ENCODE measurements around the gene ARF6.
A peak's percentile ranks its signal among the peaks of the same experiment; 100 is the strongest.

The ARF6 gene

GRCh38 chr14:49892636-49893308 lies at the start of gene ARF6:
ARF6 (plus strand) TSS chr14:49893082; CDS start chr14:49893737, 655 bp downstream.
- Mint-ChIP-seq H3K36me3 (ENCODE audit: insufficient read depth) (peaks cover 43% of the 10 kb centered on the region), H3K27me3 (no peaks in the 10 kb centered on the region)

GRCh38 chr14:49849213-49849847 lies 43.6 kb upstream of the ARF6 start:
- H3K9me3 Mint-ChIP-seq, result no peaks in the 10 kb centered on the region
- DNase-seq (ENCODE audit: low spot score in 2 of 2), result no peak
- peak overlapping the region; percentile 61 for H3K27ac Mint-ChIP-seq (ENCODE audit: low read depth)
- H3K4me1 Mint-ChIP-seq, result peaks cover 41% of the 10 kb centered on the region
- peaks cover 55% of the 10 kb centered on the region for H3K36me3 Mint-ChIP-seq (ENCODE audit: insufficient read depth)
- no peak for ATAC-seq (replicated peaks; ENCODE audit: extremely low read depth, poor library complexity, severe bottlenecking)
- no peaks in the 10 kb centered on the region for H3K27me3 Mint-ChIP-seq
- no peak overlapping the region for H3K4me3 Mint-ChIP-seq

More at GRCh38 chr14:49892636-49893308, at the start of gene ARF6:
- peak within 1 kb of the TSS; percentile 91 for H3K4me3 Mint-ChIP-seq
- DNase-seq (ENCODE audit: low spot score in 2 of 2) (peak; percentile 90), ATAC-seq (replicated peaks; ENCODE audit: extremely low read depth, poor library complexity, severe bottlenecking) (peak; percentile 77)
- no peaks in the 10 kb centered on the region for H3K9me3 Mint-ChIP-seq
- peak within 1 kb of the TSS; percentile 95 for H3K27ac Mint-ChIP-seq (ENCODE audit: low read depth)
- H3K4me1 Mint-ChIP-seq, result peaks cover 38% of the 10 kb centered on the region

- Mint-ChIP-seq H3K27me3 (no peaks in the 10 kb centered on the region), H3K36me3 (ENCODE audit: insufficient read depth) (peaks cover 38% of the 10 kb centered on the region), H3K4me3 (peak overlapping the region; percentile 99), H3K27ac (ENCODE audit: low read depth) (peak overlapping the region; percentile 94), H3K4me1 (peaks cover 41% of the 10 kb centered on the region), H3K9me3 (no peaks in the 10 kb centered on the region)
- ATAC-seq (replicated peaks; ENCODE audit: extremely low read depth, poor library complexity, severe bottlenecking), result no peak
- no peak for DNase-seq (ENCODE audit: low spot score in 2 of 2)
These were observed 41.1 kb upstream of the ARF6 start for GRCh38 chr14:49851813-49852212.

GRCh38 chr14:49852301-49853157 lies 40.4 kb upstream of the ARF6 start, which contains the start of gene NEMF:
NEMF (minus strand) TSS chr14:49852788; CDS start chr14:49852753, 35 bp downstream.
- Mint-ChIP-seq H3K4me3 (peak within 1 kb of the TSS; percentile 99), H3K4me1 (peaks cover 41% of the 10 kb centered on the region), H3K27me3 (no peaks in the 10 kb centered on the region), H3K36me3 (ENCODE audit: insufficient read depth) (peaks cover 35% of the 10 kb centered on the region), H3K27ac (ENCODE audit: low read depth) (peak within 1 kb of the TSS; percentile 94), H3K9me3 (no peaks in the 10 kb centered on the region)
- ATAC-seq (replicated peaks; ENCODE audit: extremely low read depth, poor library complexity, severe bottlenecking) (peak; percentile 72), DNase-seq (ENCODE audit: low spot score in 2 of 2) (peak; percentile 71)

- H3K27ac Mint-ChIP-seq (ENCODE audit: low read depth), result peak overlapping the region; percentile 94
- no peaks in the 10 kb centered on the region for H3K27me3 Mint-ChIP-seq
- peaks cover 31% of the 10 kb centered on the region for H3K36me3 Mint-ChIP-seq (ENCODE audit: insufficient read depth)
- ATAC-seq (replicated peaks; ENCODE audit: extremely low read depth, poor library complexity, severe bottlenecking) (peak; percentile 24), DNase-seq (ENCODE audit: low spot score in 2 of 2) (no peak)
- no peaks in the 10 kb centered on the region for H3K9me3 Mint-ChIP-seq
- H3K4me1 Mint-ChIP-seq, result peaks cover 41% of the 10 kb centered on the region
- peak overlapping the region; percentile 99 for H3K4me3 Mint-ChIP-seq
These were observed 39.8 kb upstream of the ARF6 start for GRCh38 chr14:49853158-49853477.

- DNase-seq (ENCODE audit: low spot score in 2 of 2) (peak; percentile 48 to 65), ATAC-seq (replicated peaks; ENCODE audit: extremely low read depth, poor library complexity, severe bottlenecking) (peak; percentile 75)
- Mint-ChIP-seq H3K36me3 (ENCODE audit: insufficient read depth) (peaks cover 30% of the 10 kb centered on the region), H3K9me3 (no peaks in the 10 kb centered on the region), H3K4me1 (peaks cover 41% of the 10 kb centered on the region), H3K27me3 (no peaks in the 10 kb centered on the region), H3K4me3 (peak overlapping the region; percentile 99), H3K27ac (ENCODE audit: low read depth) (peak overlapping the region; percentile 94)
These were observed 39.1 kb upstream of the ARF6 start for GRCh38 chr14:49853572-49854375.

- Mint-ChIP-seq H3K27ac (ENCODE audit: low read depth) (no peak overlapping the region), H3K4me3 (no peak overlapping the region), H3K9me3 (peaks cover 5% of the 10 kb centered on the region), H3K27me3 (peaks cover 5% of the 10 kb centered on the region), H3K4me1 (peaks cover 13% of the 10 kb centered on the region), H3K36me3 (ENCODE audit: insufficient read depth) (peaks cover 20% of the 10 kb centered on the region)
- DNase-seq (ENCODE audit: low spot score in 2 of 2) (no peak), ATAC-seq (replicated peaks; ENCODE audit: extremely low read depth, poor library complexity, severe bottlenecking) (no peak)
These were observed 35.4 kb upstream of the ARF6 start for GRCh38 chr14:49857427-49858003.

- DNase-seq (ENCODE audit: low spot score in 2 of 2) (no peak), ATAC-seq (replicated peaks; ENCODE audit: extremely low read depth, poor library complexity, severe bottlenecking) (no peak)
- H3K27ac Mint-ChIP-seq (ENCODE audit: low read depth), result no peak overlapping the region
- H3K9me3 Mint-ChIP-seq, result peaks cover 9% of the 10 kb centered on the region
- no peak overlapping the region for H3K4me3 Mint-ChIP-seq
- H3K4me1 Mint-ChIP-seq, result peaks cover 6% of the 10 kb centered on the region
- H3K36me3 Mint-ChIP-seq (ENCODE audit: insufficient read depth), result peaks cover 24% of the 10 kb centered on the region
- peaks cover 11% of the 10 kb centered on the region for H3K27me3 Mint-ChIP-seq
These were observed 34.5 kb upstream of the ARF6 start for GRCh38 chr14:49858383-49858782.

GRCh38 chr14:49860988-49861698 lies 31.7 kb upstream of the ARF6 start:
- Mint-ChIP-seq H3K4me3 (no peak overlapping the region), H3K36me3 (ENCODE audit: insufficient read depth) (peaks cover 20% of the 10 kb centered on the region), H3K9me3 (peaks cover 9% of the 10 kb centered on the region), H3K27me3 (peaks cover 11% of the 10 kb centered on the region), H3K27ac (ENCODE audit: low read depth) (peak overlapping the region; percentile 32), H3K4me1 (no peaks in the 10 kb centered on the region)
- DNase-seq (ENCODE audit: low spot score in 2 of 2), result no peak
- ATAC-seq (replicated peaks; ENCODE audit: extremely low read depth, poor library complexity, severe bottlenecking), result no peak

- ATAC-seq (replicated peaks; ENCODE audit: extremely low read depth, poor library complexity, severe bottlenecking), result peak; percentile 8
- Mint-ChIP-seq H3K27me3 (peaks cover 11% of the 10 kb centered on the region), H3K4me1 (no peaks in the 10 kb centered on the region)
These were observed 31.2 kb upstream of the ARF6 start for GRCh38 chr14:49861699-49862088.

GRCh38 chr14:49862089-49862673 lies 30.7 kb upstream of the ARF6 start:
- Mint-ChIP-seq H3K27me3 (peaks cover 11% of the 10 kb centered on the region), H3K36me3 (ENCODE audit: insufficient read depth) (peaks cover 20% of the 10 kb centered on the region), H3K27ac (ENCODE audit: low read depth) (no peak overlapping the region), H3K4me1 (no peaks in the 10 kb centered on the region), H3K4me3 (no peak overlapping the region), H3K9me3 (peaks cover 9% of the 10 kb centered on the region)
- ATAC-seq (replicated peaks; ENCODE audit: extremely low read depth, poor library complexity, severe bottlenecking) (peak; percentile 25), DNase-seq (ENCODE audit: low spot score in 2 of 2) (peak; percentile 86 to 87)

More at GRCh38 chr14:49861699-49862088, 31.2 kb upstream of the ARF6 start:
- Mint-ChIP-seq H3K9me3 (peaks cover 9% of the 10 kb centered on the region), H3K4me3 (no peak overlapping the region), H3K27ac (ENCODE audit: low read depth) (no peak overlapping the region), H3K36me3 (ENCODE audit: insufficient read depth) (peaks cover 20% of the 10 kb centered on the region)
- DNase-seq (ENCODE audit: low spot score in 2 of 2), result peak; percentile 32 to 58

All from central memory CD8-positive, alpha-beta T cell (primary cell).